ENCODE measurements around the gene DPY19L1.
"Not testable (repeated sequence)": the region's sequence is repeated elsewhere in the genome, so short reads cannot be mapped to it uniquely, and the experiment has no call there.

The DPY19L1 gene

GRCh38 chr7:34928560-34928959 lies 108.7 kb downstream of the DPY19L1 start:
- TF ChIP-seq TOX (CRISPR knock-in tag; IDR thresholded peaks at IDR 0.05; ENCODE audit: borderline replicate concordance) (no peak), ZNF565 (CRISPR knock-in tag; conservative IDR thresholded peaks at IDR 0.05; ENCODE audit: low read depth) (no peak), CREB5 (CRISPR knock-in tag; IDR thresholded peaks at IDR 0.05; ENCODE audit: low read depth) (no peak)
- ATAC-seq, result no peak

GRCh38 chr7:34928052-34928451 lies 109.2 kb downstream of the DPY19L1 start:
- ATAC-seq, result peak; percentile 74
- TF ChIP-seq ZNF565 (CRISPR knock-in tag; conservative IDR thresholded peaks at IDR 0.05; ENCODE audit: low read depth), result no peak
- no peak for TF ChIP-seq CSDC2 (CRISPR knock-in tag; IDR thresholded peaks at IDR 0.05)
- TF ChIP-seq TOX (CRISPR knock-in tag; IDR thresholded peaks at IDR 0.05; ENCODE audit: borderline replicate concordance), result no peak
- TF ChIP-seq GLIS3 (CRISPR knock-in tag; IDR thresholded peaks at IDR 0.05), result no peak
- TF ChIP-seq OSR1 (CRISPR knock-in tag; IDR thresholded peaks at IDR 0.05), result no peak
- no peak for TF ChIP-seq TCF4 (CRISPR knock-in tag; IDR thresholded peaks at IDR 0.05; ENCODE audit: borderline replicate concordance)
- TF ChIP-seq ZC3H10 (CRISPR knock-in tag; IDR thresholded peaks at IDR 0.05), result no peak
- no peak for TF ChIP-seq ZNF70 (CRISPR knock-in tag; IDR thresholded peaks at IDR 0.05)
- no peak for TF ChIP-seq BACH2 (CRISPR knock-in tag; IDR thresholded peaks at IDR 0.05; ENCODE audit: borderline replicate concordance)
- TF ChIP-seq CREB5 (CRISPR knock-in tag; IDR thresholded peaks at IDR 0.05; ENCODE audit: low read depth), result no peak
- no peak for TF ChIP-seq POU6F1 (CRISPR knock-in tag; IDR thresholded peaks at IDR 0.05; ENCODE audit: borderline replicate concordance, low read depth)
- no peak for TF ChIP-seq ISL1 (CRISPR knock-in tag; IDR thresholded peaks at IDR 0.05)
- no peak for TF ChIP-seq CSRNP3 (CRISPR knock-in tag; IDR thresholded peaks at IDR 0.05)
- no peak for TF ChIP-seq TSHZ2 (CRISPR knock-in tag; IDR thresholded peaks at IDR 0.05)
- no peak for TF ChIP-seq ARNTL (CRISPR knock-in tag; IDR thresholded peaks at IDR 0.05; ENCODE audit: borderline replicate concordance, low read depth)
- TF ChIP-seq ZFP3 (CRISPR knock-in tag; IDR thresholded peaks at IDR 0.05), result no peak
- TF ChIP-seq ESRRG (CRISPR knock-in tag; IDR thresholded peaks at IDR 0.05), result no peak
- no peak for TF ChIP-seq PATZ1 (CRISPR knock-in tag; IDR thresholded peaks at IDR 0.05; ENCODE audit: borderline replicate concordance)
- no peak for TF ChIP-seq RARB (CRISPR knock-in tag; IDR thresholded peaks at IDR 0.05)

GRCh38 chr7:34920470-34920869 lies 116.8 kb downstream of the DPY19L1 start:
- ATAC-seq, result not testable (repeated sequence)

GRCh38 chr7:34919038-34919437 lies 118.2 kb downstream of the DPY19L1 start:
- peak; percentile 29; the same call in 2 of the 3 replicates for ATAC-seq

GRCh38 chr7:34918198-34918861 lies 119.0 kb downstream of the DPY19L1 start:
- peak; percentile 43 for ATAC-seq

- not testable (repeated sequence) for ATAC-seq
Observed at GRCh38 chr7:34917515-34917914, 119.8 kb downstream of the DPY19L1 start.

All from SK-N-SH treated with all-trans-retinoic acid at 6 μM for 48 hours (cell line).